Smooth muscle cell (in vitro differentiated cells): ENCODE measurements around the gene RFTN1. TPM values are rescaled to one million over a fixed set of nuclear protein-coding genes. Genes with fewer than 3 reads are reported as not detected.

ENCODE experiments used
- DNase-seq: peaks from one replicate; lab custom pipeline; 2025; ENCODE audit not compliant: unreplicated experiment; lab: John Stamatoyannopoulos, UW
- H2AFZ ChIP-seq: fragments of 200-600 bp; sonication (generic); 2 replicates; pipeline ENCODE4 v1.6.0; 2016; ENCODE audit warnings: antibody characterized with exemption, low read depth, mild to moderate bottlenecking
- H3F3A ChIP-seq: fragments of 200-600 bp; sonication (generic); 2 replicates; pipeline ENCODE4 v1.6.0; 2017; ENCODE audit warnings: antibody characterized with exemption, low read depth
- H3K27ac ChIP-seq: fragments of 200-600 bp; sonication (generic); 2 replicates; pipeline ENCODE4 v1.5.1; 2016; ENCODE audit warnings: low read depth, mild to moderate bottlenecking
- H3K27me3 ChIP-seq: fragments of 200-600 bp; sonication (generic); 2 replicates; pipeline ENCODE4 v1.6.1; 2016; ENCODE audit warnings: low read depth, mild to moderate bottlenecking
- H3K36me3 ChIP-seq: fragments of 200-600 bp; sonication (generic); 2 replicates; pipeline ENCODE4 v1.5.1; 2016; ENCODE audit warnings: low read depth
- H3K4me1 ChIP-seq: fragments of 200-600 bp; sonication (generic); 2 replicates; pipeline ENCODE4 v1.5.1; 2016; ENCODE audit warnings: low read depth
- H3K4me2 ChIP-seq: fragments of 200-600 bp; sonication (generic); 2 replicates; pipeline ENCODE4 v1.6.0; 2016; ENCODE audit warnings: mild to moderate bottlenecking
- H3K4me3 ChIP-seq: fragments of 200-600 bp; sonication (generic); 2 replicates; pipeline ENCODE4 v1.5.1; 2016; ENCODE audit warnings: mild to moderate bottlenecking
- H3K79me2 ChIP-seq: fragments of 200-600 bp; sonication (generic); 2 replicates; pipeline ENCODE4 v1.6.0; 2016; ENCODE audit warnings: low read depth, mild to moderate bottlenecking
- H3K9ac ChIP-seq: fragments of 200-600 bp; sonication (generic); 2 replicates; pipeline ENCODE4 v1.6.0; 2016; ENCODE audit warnings: low read depth
- H3K9me3 ChIP-seq: fragments of 200-600 bp; sonication (generic); replicated peaks from 2 replicates; pipeline ENCODE4 v1.5.1; 2016; ENCODE audit warnings: low read depth
- H4K20me1 ChIP-seq: fragments of 200-600 bp; sonication (generic); 2 replicates; pipeline ENCODE4 v1.6.0; 2016; ENCODE audit warnings: low read depth
- WGBS: methylation state at CpG from one replicate; pipeline ENCODE4 v1.1.7; 2016; ENCODE audit warnings: low lambda C conversion rate; 5-methylcytosine and 5-hydroxymethylcytosine counted together
- polyA plus RNA-seq: library from polyadenylated mRNA; unstranded; fragments of >200 nt; fragmentation: Nextera tagmentation; extraction: Ambion mirVana; gene quantifications from 2 replicates; pipeline ENCODE4 v1.2.1, GENCODE V29; 2016
- total RNA-seq: library from RNA; depleted of rRNA; stranded (reverse); fragments of >200 nt; gene quantifications from 2 replicates; pipeline ENCODE4 v1.2.3, GENCODE V29; 2014
- TF ChIP-seq, protein P1 (sequence below): fragments of 200-600 bp; sonication (generic); IDR thresholded peaks from 2 replicates; pipeline ENCODE4 v1.5.1; 2017; ENCODE audit warnings: borderline replicate concordance, mild to moderate bottlenecking, antibody characterized with exemption; ENCODE audit not compliant: insufficient read depth, poor library complexity, severe bottlenecking

The RFTN1 gene
- total and polyA plus RNA-seq, 2 experiments from 2014 or later = 21.7 to 35.6 TPM

DNA sequence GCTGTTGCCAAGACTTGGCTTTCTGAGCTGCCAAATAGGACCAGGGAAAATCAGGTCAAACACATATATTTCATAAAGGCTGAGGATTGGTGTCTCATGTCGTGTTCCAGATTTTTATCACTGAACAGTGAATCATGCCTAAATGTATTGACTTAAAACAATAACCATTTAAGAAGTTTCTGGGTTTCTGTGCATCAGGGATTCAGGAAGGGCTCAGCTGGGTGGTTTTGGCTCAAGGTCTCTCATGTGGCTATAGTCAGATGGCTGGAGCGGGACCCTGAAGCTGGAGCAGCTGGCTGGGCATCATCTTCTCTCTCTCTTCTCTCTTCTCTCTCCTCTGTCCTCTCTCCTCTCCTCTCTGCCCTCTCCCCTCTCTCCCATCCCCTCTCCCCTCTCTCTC lies 10.7 kb upstream of the RFTN1 start:
- Histone ChIP-seq H3K4me3 (no peak overlapping the region), H3K9me3 (no peaks in the 10 kb centered on the region), H4K20me1 (no peaks in the 10 kb centered on the region), H3K27ac (no peak overlapping the region), H3K4me1 (no peaks in the 10 kb centered on the region), H3K4me2 (no peak overlapping the region), H3K36me3 (no peaks in the 10 kb centered on the region), H3K79me2 (no peaks in the 10 kb centered on the region), H3K27me3 (no peaks in the 10 kb centered on the region), H3F3A (no peaks in the 10 kb centered on the region), H2AFZ (no peak overlapping the region), H3K9ac (no peak overlapping the region)
- TF ChIP-seq, protein P1, sequence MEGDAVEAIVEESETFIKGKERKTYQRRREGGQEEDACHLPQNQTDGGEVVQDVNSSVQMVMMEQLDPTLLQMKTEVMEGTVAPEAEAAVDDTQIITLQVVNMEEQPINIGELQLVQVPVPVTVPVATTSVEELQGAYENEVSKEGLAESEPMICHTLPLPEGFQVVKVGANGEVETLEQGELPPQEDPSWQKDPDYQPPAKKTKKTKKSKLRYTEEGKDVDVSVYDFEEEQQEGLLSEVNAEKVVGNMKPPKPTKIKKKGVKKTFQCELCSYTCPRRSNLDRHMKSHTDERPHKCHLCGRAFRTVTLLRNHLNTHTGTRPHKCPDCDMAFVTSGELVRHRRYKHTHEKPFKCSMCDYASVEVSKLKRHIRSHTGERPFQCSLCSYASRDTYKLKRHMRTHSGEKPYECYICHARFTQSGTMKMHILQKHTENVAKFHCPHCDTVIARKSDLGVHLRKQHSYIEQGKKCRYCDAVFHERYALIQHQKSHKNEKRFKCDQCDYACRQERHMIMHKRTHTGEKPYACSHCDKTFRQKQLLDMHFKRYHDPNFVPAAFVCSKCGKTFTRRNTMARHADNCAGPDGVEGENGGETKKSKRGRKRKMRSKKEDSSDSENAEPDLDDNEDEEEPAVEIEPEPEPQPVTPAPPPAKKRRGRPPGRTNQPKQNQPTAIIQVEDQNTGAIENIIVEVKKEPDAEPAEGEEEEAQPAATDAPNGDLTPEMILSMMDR = no peak
- no peak for DNase-seq
- WGBS = 86% methylated on average over 2 of the region's 2 CpGs

DNA sequence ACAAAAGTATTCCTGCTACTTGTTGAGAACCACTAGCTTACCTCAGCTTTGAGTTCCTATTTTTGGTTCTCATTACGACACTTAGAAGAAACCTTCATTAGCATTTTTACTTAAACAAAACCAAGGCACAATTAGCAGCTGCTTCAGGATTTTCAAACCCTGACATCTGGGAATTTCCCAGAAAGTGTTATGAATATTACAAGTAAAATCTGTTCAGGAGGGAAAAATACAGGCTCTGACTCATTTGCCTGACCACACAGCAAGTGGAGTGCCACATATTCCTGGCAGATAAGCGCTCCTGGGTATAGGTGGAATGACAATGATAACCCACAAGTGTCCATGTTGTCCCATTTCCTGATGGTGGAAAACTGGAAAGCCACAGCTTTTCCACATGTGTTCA lies 10.3 kb upstream of the RFTN1 start:
- Histone ChIP-seq H4K20me1 (no peaks in the 10 kb centered on the region), H3K79me2 (no peaks in the 10 kb centered on the region), H3F3A (no peaks in the 10 kb centered on the region), H3K36me3 (no peaks in the 10 kb centered on the region), H3K4me1 (no peaks in the 10 kb centered on the region), H3K4me3 (no peak overlapping the region), H2AFZ (no peak overlapping the region), H3K27ac (no peak overlapping the region), H3K9me3 (no peaks in the 10 kb centered on the region), H3K9ac (no peak overlapping the region), H3K4me2 (no peak overlapping the region), H3K27me3 (no peaks in the 10 kb centered on the region)
- 83% methylated on average over 2 of the region's 2 CpGs for WGBS
- DNase-seq = no peak
- TF ChIP-seq, protein P1 = no peak

DNA sequence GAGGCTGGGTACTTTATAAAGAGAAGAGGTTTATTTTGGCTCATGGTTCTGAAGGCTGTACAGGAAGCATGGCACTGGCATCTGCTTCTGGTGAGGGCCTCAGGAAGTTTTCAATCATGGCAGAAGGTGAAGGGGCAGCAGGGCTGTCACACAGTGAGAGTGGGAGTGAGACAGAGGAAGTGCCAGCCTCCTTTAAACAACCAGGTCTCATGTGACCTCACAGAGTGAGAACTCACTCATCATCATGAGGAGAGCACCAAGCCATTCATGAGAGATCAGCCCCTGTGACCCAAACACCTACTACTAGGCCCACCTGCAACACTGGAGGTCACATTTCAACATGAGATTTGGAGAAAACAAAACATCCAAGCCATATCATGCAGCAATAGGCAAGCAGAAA lies 9.3 kb upstream of the RFTN1 start:
- Histone ChIP-seq H3K4me2 (no peak overlapping the region), H3K27me3 (no peaks in the 10 kb centered on the region), H4K20me1 (no peaks in the 10 kb centered on the region), H3F3A (no peaks in the 10 kb centered on the region), H3K4me3 (no peak overlapping the region), H3K27ac (no peak overlapping the region), H3K9ac (no peak overlapping the region), H3K4me1 (no peaks in the 10 kb centered on the region), H2AFZ (no peak overlapping the region), H3K36me3 (no peaks in the 10 kb centered on the region), H3K9me3 (no peaks in the 10 kb centered on the region), H3K79me2 (no peaks in the 10 kb centered on the region)
- TF ChIP-seq, protein P1 = no peak
- DNase-seq = no peak

DNA sequence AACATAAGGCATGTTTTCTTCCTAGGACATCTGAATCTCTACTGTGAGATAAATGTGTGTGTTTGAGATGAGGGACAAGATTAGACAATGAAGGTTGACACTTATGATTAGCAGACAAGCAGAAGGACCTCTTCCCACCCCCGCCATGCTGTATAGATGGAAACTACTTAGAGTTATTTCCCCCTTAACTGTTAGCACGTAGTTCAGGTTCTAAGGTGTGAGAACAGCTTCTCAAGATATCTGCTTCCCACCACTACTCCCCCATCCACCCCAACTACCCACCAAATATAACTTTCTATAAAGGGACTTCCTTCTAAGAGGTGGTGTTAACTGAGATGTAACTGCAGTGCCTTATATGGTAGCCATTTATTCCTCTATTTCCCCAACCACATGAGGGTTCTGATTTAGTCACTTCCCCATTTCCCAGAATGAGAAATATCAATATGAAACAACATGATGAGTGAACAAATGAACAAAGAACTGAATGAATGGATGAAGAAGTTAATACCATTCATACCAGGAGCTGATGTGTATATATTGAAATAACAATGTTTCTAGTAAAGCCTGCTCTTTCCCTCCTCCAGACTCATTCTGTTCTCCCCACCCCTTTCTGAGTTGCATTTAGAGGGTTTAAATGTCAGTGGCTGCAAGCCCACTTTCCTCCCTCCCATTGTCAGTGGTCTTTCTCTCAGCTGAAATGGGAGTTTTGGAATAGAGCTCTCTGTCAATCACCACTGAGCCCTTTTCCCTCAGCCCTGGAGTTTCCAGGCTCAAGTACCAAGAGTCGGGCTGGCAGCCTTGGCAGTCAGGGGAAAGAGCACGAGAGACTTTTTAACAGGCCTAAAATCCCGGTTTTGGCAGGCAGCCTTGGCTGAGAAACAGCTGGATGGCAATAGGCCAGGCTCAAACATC lies 7.7 kb upstream of the RFTN1 start:
- Histone ChIP-seq H3K4me2 (no peak overlapping the region), H3K9me3 (no peaks in the 10 kb centered on the region), H2AFZ (no peak overlapping the region), H3F3A (no peaks in the 10 kb centered on the region), H3K4me1 (no peaks in the 10 kb centered on the region), H3K79me2 (no peaks in the 10 kb centered on the region), H4K20me1 (no peaks in the 10 kb centered on the region), H3K9ac (no peak overlapping the region), H3K27ac (no peak overlapping the region), H3K36me3 (no peaks in the 10 kb centered on the region), H3K4me3 (no peak overlapping the region), H3K27me3 (no peaks in the 10 kb centered on the region)
- TF ChIP-seq, protein P1 = no peak
- 77% methylated on average over 5 of the region's 5 CpGs for WGBS
- no peak for DNase-seq
